Measurements from ENCODE around the gene B3GNT2. TPM values are rescaled to one million over a fixed set of nuclear protein-coding genes. Genes with fewer than 3 reads are reported as not detected.

The B3GNT2 gene
- total and polyA plus RNA-seq, 2 donors (not counting 3 experiments of a cell fraction or from before 2014, with no cell fraction given) = 9.5 to 21.2 TPM

- POLR2A ChIA-PET = no interaction called here
- Histone ChIP-seq H3K4me2 (ENCODE audit: insufficient read depth, low read length) (no peak overlapping the region), H3K36me3 (ENCODE audit: control insufficient read depth in 2 of 2, extremely low read depth in 1 of 2, insufficient read depth in 2 of 2, low read length in 2 of 2) (no peaks in the 10 kb centered on the region), H2AFZ (ENCODE audit: low read depth, low read length) (no peak overlapping the region), H4K20me1 (replicated peaks; ENCODE audit: control insufficient read depth, extremely low read depth, insufficient read depth, low read length) (no peaks in the 10 kb centered on the region), H3K9me3 (replicated peaks; ENCODE audit: control insufficient read depth, insufficient read depth, low read length) (no peaks in the 10 kb centered on the region), H3K4me3 (replicated peaks in 1 of 3; ENCODE audit: insufficient read depth in 1 of 3, low read depth in 1 of 3, low read length in 3 of 3) (no peak overlapping the region), H3K27ac (ENCODE audit: insufficient read depth, low read depth, low read length) (no peak overlapping the region), H3K9me1 (replicated peaks; ENCODE audit: control insufficient read depth, extremely low read depth, insufficient read depth, low read length) (no peaks in the 10 kb centered on the region), H3K27me3 (ENCODE audit: control insufficient read depth in 2 of 2, insufficient read depth in 2 of 2, low read length in 2 of 2) (peaks cover 11 to 16% of the 10 kb centered on the region in 2 experiments), H3K79me2 (ENCODE audit: control insufficient read depth, insufficient read depth, low read length) (no peaks in the 10 kb centered on the region), H3K9ac (replicated peaks; ENCODE audit: extremely low read depth, insufficient read depth, low read length) (no peak overlapping the region), H3K4me1 (ENCODE audit: control insufficient read depth, extremely low read depth, insufficient read depth, low read length) (no peaks in the 10 kb centered on the region)
- intact Hi-C loops (cut with micrococcal nuclease) (no loop called here), dilution Hi-C loops (cut with MboI; ENCODE audit: extremely low pct_ligation_motif_present, low sequenced_read_pairs) (no loop called here)
- FAIRE-seq (no peak), DNase-seq (ENCODE audit: low read depth, low spot score) (no peak)
- no peak for TF ChIP-seq JUN (IDR thresholded peaks at IDR 0.05; ENCODE audit: borderline replicate concordance, insufficient read depth, insufficient read length, low read depth)
- no peak for TF ChIP-seq POLR2AphosphoS5 (IDR thresholded peaks at IDR 0.05; ENCODE audit: insufficient read depth, low read depth, low read length)
- no peak for TF ChIP-seq GATA2 (IDR thresholded peaks at IDR 0.05; ENCODE audit: insufficient read depth, insufficient read length, low read depth, low read length)
- no peak for TF ChIP-seq CTCF (IDR thresholded peaks at IDR 0.05; ENCODE audit: extremely low read depth in 1 of 2, insufficient read depth in 1 of 2, low read depth in 1 of 2, low read length in 2 of 2)
- TF ChIP-seq MAX (IDR thresholded peaks at IDR 0.05; ENCODE audit: insufficient read depth, insufficient read length) = no peak
- TF ChIP-seq FOS (IDR thresholded peaks at IDR 0.05; ENCODE audit: borderline replicate concordance, insufficient read depth, low read length) = no peak
- TF ChIP-seq POLR2A (IDR thresholded peaks at IDR 0.05; ENCODE audit: low read depth, low read length) = no peak
- TF ChIP-seq MYC (IDR thresholded peaks at IDR 0.05; ENCODE audit: low read depth, low read length) = no peak
- TF ChIP-seq EZH2 (IDR thresholded peaks at IDR 0.05; ENCODE audit: borderline replicate concordance, low read depth, low read length, severe bottlenecking) = no peak
- CTCF ChIA-PET = no interaction called here
- no TSS peak for BruUV-seq (replicated peaks)
Measured at GRCh38 chr2:62188416-62188815, 7.5 kb upstream of the B3GNT2 start.
